Liver (tissue), 2 donors: ENCODE data around the gene ASCL2.

Source experiments
- FOXA1 ChIP-seq: IDR thresholded peaks from 2 replicates; pipeline ENCODE4 v1.6.1; 2016; ENCODE audit warnings: antibody characterized with exemption
- TF ChIP-seq, protein P1 (sequence below): fragments of 150-350 bp; IDR thresholded peaks from 2 replicates; pipeline ENCODE4 v1.5.1; 2017; ENCODE audit warnings: improper control_type of control experiment, low read depth, low read length; ENCODE audit not compliant: missing input control
- donor health status: healthy.

GRCh38 chr11:2258501-2259465, 11.6 kb downstream of the ASCL2 start:
- no peak for TF ChIP-seq FOXA1
- TF ChIP-seq, protein P1, sequence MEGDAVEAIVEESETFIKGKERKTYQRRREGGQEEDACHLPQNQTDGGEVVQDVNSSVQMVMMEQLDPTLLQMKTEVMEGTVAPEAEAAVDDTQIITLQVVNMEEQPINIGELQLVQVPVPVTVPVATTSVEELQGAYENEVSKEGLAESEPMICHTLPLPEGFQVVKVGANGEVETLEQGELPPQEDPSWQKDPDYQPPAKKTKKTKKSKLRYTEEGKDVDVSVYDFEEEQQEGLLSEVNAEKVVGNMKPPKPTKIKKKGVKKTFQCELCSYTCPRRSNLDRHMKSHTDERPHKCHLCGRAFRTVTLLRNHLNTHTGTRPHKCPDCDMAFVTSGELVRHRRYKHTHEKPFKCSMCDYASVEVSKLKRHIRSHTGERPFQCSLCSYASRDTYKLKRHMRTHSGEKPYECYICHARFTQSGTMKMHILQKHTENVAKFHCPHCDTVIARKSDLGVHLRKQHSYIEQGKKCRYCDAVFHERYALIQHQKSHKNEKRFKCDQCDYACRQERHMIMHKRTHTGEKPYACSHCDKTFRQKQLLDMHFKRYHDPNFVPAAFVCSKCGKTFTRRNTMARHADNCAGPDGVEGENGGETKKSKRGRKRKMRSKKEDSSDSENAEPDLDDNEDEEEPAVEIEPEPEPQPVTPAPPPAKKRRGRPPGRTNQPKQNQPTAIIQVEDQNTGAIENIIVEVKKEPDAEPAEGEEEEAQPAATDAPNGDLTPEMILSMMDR, result no peak
